IMR-90 (cell line): Measurements from ENCODE around the gene GBX2. TPM values are rescaled to one million over a fixed set of nuclear protein-coding genes. Genes with fewer than 3 reads are reported as not detected.

Source experiments
- ATAC-seq: fragments of 200-7000 bp; cut with Tn5 transposase; 2 replicates; pipeline ENCODE4 v1.9.1; 2020; ENCODE audit warnings: low read depth, mild to moderate bottlenecking, moderate library complexity
- BruUV-seq: library from RNA; stranded (reverse); fragments of 400-500 nt; replicated peaks from 2 replicates; lab custom pipeline; 2021; lab: Mats Ljungman, UMichigan
- CTCF ChIA-PET: fragments of 300-600 bp; formaldehyde crosslinking; extraction: SDS; loops from one replicate; lab custom pipeline; 2021; ENCODE audit warnings: antibody characterized with exemption; lab: Yijun Ruan, JAX
- POLR2A ChIA-PET: fragments of 300-600 bp; sonication (Branson Sonifier 250); formaldehyde crosslinking; loops from one replicate; lab custom pipeline; 2022; ENCODE audit warnings: antibody characterized with exemption; ENCODE audit not compliant: unreplicated experiment; lab: Charles Lee
- DNase-seq: peaks from one replicate; pipeline ENCODE4 v3.0.0; 2013
- H2AFZ ChIP-seq: replicated peaks from 2 replicates; pipeline ENCODE3; 2013; ENCODE audit warnings: low read length, mild to moderate bottlenecking; ENCODE audit not compliant: poor library complexity
- H2AK5ac ChIP-seq: 2 replicates; pipeline ENCODE4 v1.6.1; 2013; ENCODE audit warnings: low read depth, low read length, inconsistent platforms
- H2AK9ac ChIP-seq: replicated peaks from 2 replicates; pipeline ENCODE3; 2013; ENCODE audit warnings: mild to moderate bottlenecking, low read depth, low read length, moderate library complexity; ENCODE audit not compliant: poor library complexity
- H2BK120ac ChIP-seq: 2 replicates; pipeline ENCODE4 v1.6.1; 2013; ENCODE audit warnings: low read depth, low read length, inconsistent platforms
- H2BK15ac ChIP-seq: 3 replicates; pipeline ENCODE4 v1.6.1; 2013; ENCODE audit warnings: low read depth, low read length, inconsistent platforms
- H2BK20ac ChIP-seq: 2 replicates; pipeline ENCODE4 v1.6.1; 2013; ENCODE audit warnings: low read depth, mild to moderate bottlenecking, inconsistent platforms, low read length, moderate library complexity
- H2BK5ac ChIP-seq: 2 replicates; pipeline ENCODE4 v1.6.1; 2013; ENCODE audit warnings: mild to moderate bottlenecking, low read depth, low read length, inconsistent platforms; ENCODE audit not compliant: poor library complexity, severe bottlenecking
- H3K14ac ChIP-seq: replicated peaks from 2 replicates; pipeline ENCODE4 v1.6.1; 2013; ENCODE audit warnings: low read depth, low read length, inconsistent platforms
- H3K18ac ChIP-seq: 2 replicates; pipeline ENCODE4 v1.6.1; 2013; ENCODE audit warnings: low read depth, low read length, control low read depth
- H3K23ac ChIP-seq: 2 replicates; pipeline ENCODE4 v1.6.1; 2013; ENCODE audit warnings: low read depth, low read length, inconsistent platforms
- H3K27ac ChIP-seq: 2 replicates; pipeline ENCODE4 v1.5.1; 2013; ENCODE audit warnings: mild to moderate bottlenecking, control low read depth, low read length; ENCODE audit not compliant: insufficient read depth
- H3K27me3 ChIP-seq: 2 replicates; pipeline ENCODE4 v1.6.1; 2013; ENCODE audit warnings: low read length; ENCODE audit not compliant: control insufficient read depth, insufficient read depth
- H3K36me3 ChIP-seq: 2 replicates; pipeline ENCODE4 v1.6.1; 2013; ENCODE audit warnings: low read length, mixed read lengths; ENCODE audit not compliant: control insufficient read depth, insufficient read depth
- H3K4ac ChIP-seq: 2 replicates; pipeline ENCODE4 v1.6.1; 2013; ENCODE audit warnings: low read depth, low read length, inconsistent platforms
- H3K4me1 ChIP-seq: 2 replicates; pipeline ENCODE4 v1.6.1; 2013; ENCODE audit warnings: low read length, mixed read lengths; ENCODE audit not compliant: control insufficient read depth, insufficient read depth
- H3K4me2 ChIP-seq: 2 replicates; pipeline ENCODE4 v1.6.1; 2013; ENCODE audit warnings: low read depth, mild to moderate bottlenecking, control low read depth, low read length, moderate library complexity
- H3K4me3 ChIP-seq: 2 replicates; pipeline ENCODE4 v1.5.1; 2013; ENCODE audit warnings: low read depth, mild to moderate bottlenecking, control low read depth, low read length, moderate library complexity; ENCODE audit not compliant: insufficient read depth
- H3K56ac ChIP-seq: 2 replicates; pipeline ENCODE4 v1.6.1; 2013; ENCODE audit warnings: low read length, inconsistent platforms; ENCODE audit not compliant: insufficient read depth; ENCODE audit errors: extremely low read depth
- H3K79me1 ChIP-seq, 2 experiments: 2 replicates each; pipeline ENCODE4 v1.6.1; 2013; ENCODE audit warnings: low read length in 2 of 2, inconsistent platforms in 1 of 2, low read depth in 1 of 2
- H3K9ac ChIP-seq: 2 replicates; pipeline ENCODE4 v1.6.1; 2013; ENCODE audit warnings: low read depth, low read length, control low read depth
- H3K9me1 ChIP-seq: 2 replicates; pipeline ENCODE4 v1.6.1; 2013; ENCODE audit warnings: low read length, inconsistent platforms; ENCODE audit not compliant: insufficient read depth
- H3K9me3 ChIP-seq: 2 replicates; pipeline ENCODE4 v1.6.1; 2013; ENCODE audit warnings: low read length; ENCODE audit not compliant: control insufficient read depth, insufficient read depth
- H4K20me1 ChIP-seq: 2 replicates; pipeline ENCODE4 v1.6.1; 2013; ENCODE audit warnings: low read length, inconsistent platforms; ENCODE audit not compliant: insufficient read depth
- H4K5ac ChIP-seq: 2 replicates; pipeline ENCODE4 v1.6.1; 2013; ENCODE audit warnings: mild to moderate bottlenecking, low read depth, low read length, control low read depth
- H4K8ac ChIP-seq, 2 experiments: 2 replicates each; pipeline ENCODE4 v1.6.1; 2013; ENCODE audit warnings: low read depth in 2 of 2, low read length in 2 of 2, control low read depth in 1 of 2, inconsistent platforms in 1 of 2
- H4K91ac ChIP-seq: 2 replicates; pipeline ENCODE4 v1.6.1; 2013; ENCODE audit warnings: low read depth, low read length, inconsistent platforms; ENCODE audit not compliant: insufficient read depth
- CHD1 ChIP-seq: IDR thresholded peaks from 2 replicates; pipeline ENCODE4 v1.6.1; 2012; ENCODE audit warnings: low read depth, low read length, improper control_type of control experiment
- CTCF ChIP-seq: conservative IDR thresholded peaks from 2 replicates; pipeline ENCODE4 v1.5.1; 2012; ENCODE audit warnings: mild to moderate bottlenecking, low read depth, low read length, improper control_type of control experiment
- FOS ChIP-seq: fragments of 150-350 bp; IDR thresholded peaks from 2 replicates; pipeline ENCODE4 v1.6.1; 2016; ENCODE audit warnings: low read depth, low read length
- MAZ ChIP-seq: IDR thresholded peaks from 2 replicates; pipeline ENCODE4 v1.6.1; 2012; ENCODE audit warnings: low read depth, mild to moderate bottlenecking, low read length, improper control_type of control experiment, moderate library complexity, borderline replicate concordance
- NFE2L2 ChIP-seq: fragments of 150-350 bp; IDR thresholded peaks from 2 replicates; pipeline ENCODE4 v1.6.1; 2016; ENCODE audit warnings: low read depth, mild to moderate bottlenecking, low read length
- POLR2A ChIP-seq: IDR thresholded peaks from 2 replicates; pipeline ENCODE4 v1.6.1; 2012; ENCODE audit warnings: mild to moderate bottlenecking, low read depth, low read length
- RAD21 ChIP-seq: IDR thresholded peaks from 2 replicates; pipeline ENCODE4 v1.6.1; 2012; ENCODE audit warnings: low read length, improper control_type of control experiment
- RCOR1 ChIP-seq: IDR thresholded peaks from 2 replicates; pipeline ENCODE4 v1.6.1; 2012; ENCODE audit warnings: mild to moderate bottlenecking, low read length, improper control_type of control experiment; ENCODE audit not compliant: insufficient replicate concordance
- RFX5 ChIP-seq: IDR thresholded peaks from 2 replicates; pipeline ENCODE4 v1.8.0; 2012; ENCODE audit warnings: low read depth, mild to moderate bottlenecking, low read length, moderate library complexity
- SMC3 ChIP-seq: fragments of 150-350 bp; IDR thresholded peaks from 2 replicates; pipeline ENCODE4 v1.6.1; 2016; ENCODE audit warnings: low read depth, mild to moderate bottlenecking, antibody characterized with exemption, low read length, moderate library complexity
- USF2 ChIP-seq: fragments of 150-350 bp; IDR thresholded peaks from 2 replicates; pipeline ENCODE4 v1.6.1; 2017; ENCODE audit warnings: mild to moderate bottlenecking, antibody characterized with exemption, low read length, low read depth
- WGBS, 2 experiments: methylation state at CpG; one replicate each; pipeline versions ENCODE4 v1.1.5 to v1.1.7; 2013; ENCODE audit warnings: missing lambda C conversion rate in 2 of 2; ENCODE audit not compliant: insufficient read length in 1 of 2; ENCODE audit errors: extremely low coverage in 2 of 2; 5-methylcytosine and 5-hydroxymethylcytosine counted together
- dilution Hi-C: fragments of 300-500 bp; cut with HindIII; formaldehyde crosslinking; loops from one replicate; pipeline ENCODE4 v1.14.3; 2018; ENCODE audit warnings: low sequenced_read_pairs; ENCODE audit not compliant: unreplicated experiment
- in situ Hi-C: fragments of 300-500 bp; cut with MboI; formaldehyde crosslinking; loops from 3 replicates; pipeline ENCODE4 v1.14.3; 2019; ENCODE audit warnings: low sequenced_read_pairs, inconsistent platforms, mixed read lengths
- intact Hi-C: fragments of 100-400 bp; cut with micrococcal nuclease; formaldehyde crosslinking; loops from 2 replicates; pipeline ENCODE4 v1.10.0; 2022
- polyA plus RNA-seq, 3 experiments: library from polyadenylated mRNA; depleted of rRNA; stranded (reverse); fragments of >200 nt; gene quantifications; 2 replicates each; pipeline ENCODE4 v1.2.3, GENCODE V29; 2012; ENCODE audit warnings: low replicate concordance in 1 of 3
- total RNA-seq: library from RNA; depleted of rRNA; stranded (reverse); fragments of >200 nt; gene quantifications from 2 replicates; pipeline ENCODE4 v1.2.3, GENCODE V29; 2012

GBX2 gene
- total and polyA plus RNA-seq, 2 of the 4 experiments (the other 2 are of a cell fraction): 0.10 TPM; not detected in 1

- in situ Hi-C loops: loop anchor here (25.0 kb wide), 1 partner anchor 559 kb away; no protein-coding TSS in a partner anchor
- Histone ChIP-seq H3K9me3 (peaks cover 15% of the 10 kb centered on the region; the same call in 1 of the 2 replicates), H3K18ac (no peak overlapping the region), H2BK5ac (no peak overlapping the region), H2AK5ac (no peak overlapping the region), H4K8ac (no peak overlapping the region), H3K9me1 (no peaks in the 10 kb centered on the region; the same call in 1 of the 2 replicates), H2AFZ (no peak overlapping the region), H3K27ac (no peak overlapping the region), H3K79me1 (no peaks in the 10 kb centered on the region), H3K56ac (no peak overlapping the region), H3K4ac (no peak overlapping the region), H4K91ac (no peak overlapping the region), H3K27me3 (peaks cover 89% of the 10 kb centered on the region), H3K9ac (no peak overlapping the region), H4K5ac (no peak overlapping the region), H3K4me1 (no peaks in the 10 kb centered on the region; the same call in 1 of the 2 replicates), H3K4me3 (no peak overlapping the region), H3K23ac (no peak overlapping the region), H2BK15ac (no peak overlapping the region), H3K36me3 (no peaks in the 10 kb centered on the region), H2BK120ac (no peak overlapping the region), H2BK20ac (no peak overlapping the region), H3K4me2 (no peak overlapping the region), H2AK9ac (no peak overlapping the region), H4K20me1 (no peaks in the 10 kb centered on the region; the same call in 1 of the 2 replicates), H3K14ac (no peak overlapping the region)
- no TSS peak for BruUV-seq
- DNase-seq: no peak
- TF ChIP-seq NFE2L2: no peak
- TF ChIP-seq RCOR1: no peak
- no peak for TF ChIP-seq CHD1
- TF ChIP-seq USF2: no peak
- TF ChIP-seq SMC3: no peak
- TF ChIP-seq FOS: no peak
- no peak for TF ChIP-seq RFX5
- TF ChIP-seq RAD21: no peak
- TF ChIP-seq MAZ: no peak
- TF ChIP-seq POLR2A: no peak
- TF ChIP-seq CTCF: no peak
- ATAC-seq: no peak
- ChIA-PET CTCF (interaction anchor here (0.7 kb wide), 1 partner anchor 392 kb away, joined by 4 read pairs; no protein-coding TSS in a partner anchor), POLR2A (no interaction called here)
- dilution Hi-C loops: no loop called here
- intact Hi-C loops: loop anchor here (10.0 kb wide), 1 partner anchor 226 kb away; no protein-coding TSS in a partner anchor
- WGBS, 2 experiments: 10% methylated on average over 8 of the region's 27 CpGs; no CpG with 5 or more reads in 1 of the 2 experiments
Observed at GRCh38 chr2:236171181-236171679, 3.0 kb upstream of the GBX2 start.
